ENCODE results near the gene TDRD10. TPM values are rescaled to one million over a fixed set of nuclear protein-coding genes. Genes with fewer than 3 reads are reported as not detected.

TDRD10 gene
- total RNA-seq, 1 experiment from 2014 or later: 0.38 TPM

DNA sequence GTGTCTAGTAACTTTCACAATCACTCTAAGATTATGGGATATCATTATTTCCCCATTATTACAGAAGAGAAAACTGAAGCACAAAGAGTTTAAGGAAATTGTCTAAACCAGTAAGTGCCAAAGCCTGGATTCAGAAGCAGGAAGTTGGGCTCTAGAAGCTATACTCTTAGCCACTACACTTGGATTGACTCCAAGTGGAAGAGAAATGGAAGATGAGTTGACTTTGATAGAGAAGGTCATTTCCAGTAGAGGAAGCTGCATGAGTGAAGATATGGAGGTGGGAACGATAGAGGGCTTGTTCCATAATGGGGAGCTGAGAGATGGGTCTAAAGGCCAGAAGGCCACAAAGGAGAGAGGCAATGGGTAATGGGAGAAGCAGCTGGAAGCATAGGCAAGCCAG, 11.7 kb upstream of the TDRD10 start:
- no peak for DNase-seq
- Histone ChIP-seq H3K27me3 (ENCODE audit: control insufficient read depth, insufficient read depth, low read length) (no peaks in the 10 kb centered on the region; the same call in 1 of the 2 replicates), H3K4me3 (ENCODE audit: insufficient read depth, low read depth, low read length) (no peak overlapping the region), H3K36me3 (replicated peaks; ENCODE audit: control insufficient read depth, insufficient read depth, low read length) (no peaks in the 10 kb centered on the region)

DNA sequence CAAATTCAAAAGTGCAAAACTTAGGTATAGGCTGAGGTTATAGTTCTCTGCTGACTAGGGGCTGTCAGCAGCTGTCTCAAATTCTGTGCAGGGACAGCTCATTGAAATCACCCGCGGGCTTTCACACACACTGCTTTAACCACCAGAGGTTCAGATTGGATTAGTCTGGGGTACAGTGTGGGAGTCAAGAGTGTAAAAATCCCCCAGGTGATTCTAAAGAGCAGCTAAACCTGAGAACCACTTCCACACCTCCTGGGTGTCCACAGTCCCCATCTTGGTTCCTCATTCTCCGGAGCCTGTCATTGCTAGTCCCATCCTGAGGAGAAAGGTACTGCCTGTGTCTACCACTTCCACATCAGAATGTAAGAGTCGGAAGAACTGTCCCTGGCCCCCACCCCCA, 9.9 kb upstream of the TDRD10 start:
- Histone ChIP-seq H3K4me3 (ENCODE audit: insufficient read depth, low read depth, low read length) (no peak overlapping the region), H3K36me3 (replicated peaks; ENCODE audit: control insufficient read depth, insufficient read depth, low read length) (no peaks in the 10 kb centered on the region), H3K27me3 (ENCODE audit: control insufficient read depth, insufficient read depth, low read length) (no peaks in the 10 kb centered on the region; the same call in 1 of the 2 replicates)
- DNase-seq: no peak

DNA sequence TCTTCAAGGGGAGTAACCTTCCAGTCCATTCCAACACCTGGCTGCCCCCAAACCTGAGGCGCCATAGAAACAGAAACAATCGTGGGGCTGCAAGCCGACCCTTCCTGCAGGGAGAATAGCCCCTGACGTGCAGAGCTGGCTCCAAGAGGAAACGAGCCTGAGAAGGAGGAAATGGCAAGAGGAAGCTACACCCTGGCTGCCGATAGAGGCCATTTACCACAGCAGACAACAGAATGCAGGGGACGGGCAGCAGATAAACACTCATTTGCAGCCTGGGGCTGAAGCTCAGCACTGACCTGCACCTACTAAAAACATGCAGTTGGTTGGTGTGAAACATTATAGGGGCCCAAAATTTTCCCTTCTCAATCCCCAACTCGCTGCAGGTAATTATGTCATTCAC, 8.7 kb upstream of the TDRD10 start:
- peak; percentile 37 for DNase-seq
- Histone ChIP-seq H3K36me3 (replicated peaks; ENCODE audit: control insufficient read depth, insufficient read depth, low read length) (no peaks in the 10 kb centered on the region), H3K27me3 (ENCODE audit: control insufficient read depth, insufficient read depth, low read length) (no peaks in the 10 kb centered on the region; the same call in 1 of the 2 replicates), H3K4me3 (ENCODE audit: insufficient read depth, low read depth, low read length) (no peak overlapping the region)

DNA sequence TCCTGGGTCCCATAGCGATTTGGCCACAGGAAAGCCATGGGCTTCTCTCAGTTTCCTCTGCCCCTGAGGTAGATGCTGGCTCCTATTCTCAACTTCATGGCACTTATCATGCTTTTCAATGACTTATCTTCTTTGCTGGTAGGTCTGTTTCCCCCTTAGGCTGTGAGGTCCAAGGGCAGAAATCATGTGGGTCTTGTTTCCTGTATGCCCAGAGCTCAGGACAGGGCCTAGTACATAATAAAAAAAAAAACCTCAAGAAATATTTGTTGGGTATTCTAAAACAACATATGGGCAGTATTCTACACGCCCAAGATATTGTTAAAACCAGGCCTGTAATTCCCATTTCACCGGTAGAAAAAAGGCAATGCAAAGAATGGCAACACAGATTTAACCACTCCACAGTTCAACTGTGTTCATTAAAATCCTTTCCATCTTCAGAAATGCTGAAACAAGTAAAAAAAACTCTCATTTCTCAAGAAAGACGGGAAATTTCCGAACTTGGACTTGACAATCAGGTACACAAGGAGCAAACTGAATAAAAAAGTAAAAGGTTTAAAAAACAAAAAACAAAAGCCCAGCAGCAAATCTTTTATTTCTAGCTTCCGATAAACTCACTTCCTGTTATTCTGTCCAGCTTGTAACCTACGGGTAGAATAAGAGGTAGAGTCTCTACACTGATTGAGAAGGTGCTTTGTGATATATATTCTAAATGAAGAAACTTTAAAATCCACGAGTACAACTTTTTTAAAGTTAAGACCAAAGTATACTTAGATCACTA, 6.3 kb upstream of the TDRD10 start:
- Histone ChIP-seq H3K4me3 (ENCODE audit: insufficient read depth, low read depth, low read length) (no peak overlapping the region), H3K27me3 (ENCODE audit: control insufficient read depth, insufficient read depth, low read length) (peaks cover 18% of the 10 kb centered on the region), H3K36me3 (replicated peaks; ENCODE audit: control insufficient read depth, insufficient read depth, low read length) (no peaks in the 10 kb centered on the region)
- no peak for DNase-seq

DNA sequence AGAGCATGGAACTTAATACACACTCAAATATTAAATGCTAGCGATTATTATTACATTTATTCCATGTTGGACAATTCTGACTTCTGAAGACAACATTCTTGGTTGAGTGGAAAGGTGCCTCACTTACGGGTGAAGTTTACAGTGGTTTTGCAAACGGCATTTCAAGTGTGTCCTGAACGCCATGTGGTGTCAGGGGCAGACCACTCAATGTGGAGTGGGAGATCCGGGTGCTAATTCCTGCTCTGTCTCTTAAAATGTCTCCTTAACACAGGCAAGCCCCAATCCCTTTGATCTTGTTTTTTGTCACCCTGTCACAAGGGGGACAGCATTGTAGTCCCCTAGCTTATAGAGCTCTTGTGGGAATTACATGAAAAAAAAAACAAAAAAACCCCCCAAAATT, 5.6 kb upstream of the TDRD10 start:
- Histone ChIP-seq H3K27me3 (ENCODE audit: control insufficient read depth, insufficient read depth, low read length) (peaks cover 25% of the 10 kb centered on the region), H3K4me3 (ENCODE audit: insufficient read depth, low read depth, low read length) (no peak overlapping the region)
- DNase-seq: no peak

DNA sequence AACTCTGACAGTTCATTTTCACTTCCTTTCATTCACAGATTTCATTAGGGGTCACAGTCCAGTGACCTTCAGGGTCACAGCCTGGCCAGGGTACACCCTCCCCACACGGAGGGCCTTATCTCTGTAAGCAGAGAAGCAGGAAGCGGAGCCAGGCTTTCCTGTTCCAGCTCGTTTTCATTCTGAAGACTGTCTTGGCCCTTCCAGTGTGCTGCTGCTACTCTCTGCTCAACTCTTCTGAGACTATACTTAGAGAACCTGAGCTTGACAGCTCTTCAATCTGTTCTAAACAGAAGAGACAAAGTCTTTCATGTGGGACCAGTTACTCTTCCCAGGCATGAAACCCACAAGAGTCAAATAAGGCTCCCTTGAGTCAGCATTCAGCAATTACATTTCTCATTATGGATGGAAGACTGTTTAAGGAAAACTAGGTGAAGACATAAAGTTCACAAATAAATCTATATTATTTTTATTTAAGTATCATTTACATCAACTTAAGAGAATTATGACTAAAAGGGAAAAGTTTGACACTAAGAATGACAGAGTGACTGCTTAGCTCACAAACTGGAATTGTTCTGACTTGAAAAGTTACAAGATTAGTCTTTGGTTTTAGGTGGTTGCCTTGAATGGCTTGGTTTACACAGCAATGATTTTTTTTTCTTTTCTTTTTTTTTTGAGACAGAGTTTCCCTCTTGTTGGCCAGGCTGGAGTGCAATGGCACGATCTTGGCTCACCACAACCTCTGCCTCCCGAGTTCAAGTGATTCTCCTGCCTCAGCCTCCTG, 4.8 kb upstream of the TDRD10 start:
- H3K4me3 ChIP-seq (ENCODE audit: insufficient read depth, low read depth, low read length): no peak overlapping the region
- no peak for DNase-seq
- H3K27me3 ChIP-seq (ENCODE audit: control insufficient read depth, insufficient read depth, low read length): peaks cover 33% of the 10 kb centered on the region
- H3K36me3 ChIP-seq (replicated peaks; ENCODE audit: control insufficient read depth, insufficient read depth, low read length): no peaks in the 10 kb centered on the region

More for the DNA sequence above, 5.6 kb upstream of the TDRD10 start:
- H3K36me3 ChIP-seq (replicated peaks; ENCODE audit: control insufficient read depth, insufficient read depth, low read length): no peaks in the 10 kb centered on the region

DNA sequence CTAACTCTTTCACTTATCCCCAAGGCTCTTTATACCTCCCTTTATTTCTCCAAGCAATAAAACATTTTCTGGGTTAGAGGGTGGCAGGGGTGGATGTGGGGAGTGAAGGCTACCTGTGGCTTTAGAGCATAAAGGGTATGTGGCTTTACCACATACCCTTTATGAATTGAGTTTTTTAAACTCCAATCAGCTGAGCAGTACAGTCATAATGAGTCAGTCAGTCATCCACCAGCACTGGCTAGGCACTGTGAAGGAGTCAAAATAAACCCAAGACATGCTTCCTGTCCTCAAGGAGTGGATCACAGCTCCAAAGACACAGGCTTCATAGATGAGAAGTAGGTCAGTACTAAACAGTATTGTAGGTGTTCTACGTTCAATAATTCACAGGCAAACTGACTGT, 2.6 kb upstream of the TDRD10 start:
- H3K4me3 ChIP-seq (ENCODE audit: insufficient read depth, low read depth, low read length): no peak overlapping the region
- DNase-seq: no peak
- peaks cover 54% of the 10 kb centered on the region for H3K27me3 ChIP-seq (ENCODE audit: control insufficient read depth, insufficient read depth, low read length)
- H3K36me3 ChIP-seq (replicated peaks; ENCODE audit: control insufficient read depth, insufficient read depth, low read length): no peaks in the 10 kb centered on the region

DNA sequence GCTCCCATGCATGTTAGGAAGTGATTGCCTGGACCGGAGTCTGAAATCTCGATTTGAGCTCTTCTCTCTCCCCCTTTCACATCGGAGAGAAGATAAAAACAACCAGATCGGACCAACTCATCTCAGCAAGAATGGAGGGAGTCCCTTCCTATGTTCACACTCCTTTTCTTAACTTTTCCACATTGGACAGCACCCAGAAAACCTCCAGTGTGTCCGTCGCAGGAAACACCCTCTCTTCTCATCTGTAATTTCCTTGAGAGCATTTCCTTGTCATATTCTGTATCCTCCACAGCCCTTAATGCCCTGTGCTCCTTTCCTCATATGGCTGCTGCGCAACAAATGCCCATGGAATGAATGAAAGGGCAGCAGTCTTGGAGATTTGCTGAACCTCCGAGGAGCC, 1.5 kb upstream of the TDRD10 start:
- H3K36me3 ChIP-seq (replicated peaks; ENCODE audit: control insufficient read depth, insufficient read depth, low read length): no peaks in the 10 kb centered on the region
- H3K4me3 ChIP-seq (ENCODE audit: insufficient read depth, low read depth, low read length): no peak overlapping the region
- no peak for DNase-seq
- peaks cover 62% of the 10 kb centered on the region for H3K27me3 ChIP-seq (ENCODE audit: control insufficient read depth, insufficient read depth, low read length)

DNA sequence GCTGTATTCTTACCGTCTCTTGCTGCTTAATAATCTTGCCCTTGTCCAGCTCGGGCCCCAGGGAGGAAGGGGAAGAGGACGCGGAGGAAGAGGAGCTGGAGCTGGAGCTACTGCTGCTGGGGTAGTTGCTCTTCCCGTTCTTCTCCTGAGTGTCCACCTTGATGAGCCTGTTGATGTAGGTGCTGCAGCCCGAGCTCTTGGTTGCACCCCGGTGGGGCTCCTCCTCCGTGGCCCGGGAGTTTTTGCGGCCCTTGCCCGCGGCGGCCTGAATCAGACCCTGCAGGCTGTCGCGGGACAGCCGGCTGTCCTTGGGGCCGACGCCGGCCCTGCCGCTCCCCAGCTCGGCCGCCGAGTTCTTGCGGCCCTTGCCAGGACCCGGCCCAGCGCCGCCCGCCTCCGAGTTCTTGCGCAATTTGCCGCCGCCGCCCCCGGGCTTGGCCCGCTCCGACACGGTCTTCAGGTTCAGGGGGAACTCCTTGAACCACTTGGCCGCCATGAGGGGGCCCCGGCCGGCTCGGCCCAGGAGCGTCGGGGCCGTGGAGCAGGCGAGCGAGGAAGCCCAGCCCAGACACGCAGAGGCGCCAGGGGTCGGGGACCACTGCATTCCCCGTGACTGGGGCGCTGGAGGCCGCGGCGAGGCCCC, 475 bp upstream of the TDRD10 start:
- DNase-seq: peak; percentile 82
- peaks cover 62% of the 10 kb centered on the region for H3K27me3 ChIP-seq (ENCODE audit: control insufficient read depth, insufficient read depth, low read length)
- H3K4me3 ChIP-seq (ENCODE audit: insufficient read depth, low read depth, low read length): peak overlapping the region; percentile 37
- H3K36me3 ChIP-seq (replicated peaks; ENCODE audit: control insufficient read depth, insufficient read depth, low read length): no peaks in the 10 kb centered on the region

DNA sequence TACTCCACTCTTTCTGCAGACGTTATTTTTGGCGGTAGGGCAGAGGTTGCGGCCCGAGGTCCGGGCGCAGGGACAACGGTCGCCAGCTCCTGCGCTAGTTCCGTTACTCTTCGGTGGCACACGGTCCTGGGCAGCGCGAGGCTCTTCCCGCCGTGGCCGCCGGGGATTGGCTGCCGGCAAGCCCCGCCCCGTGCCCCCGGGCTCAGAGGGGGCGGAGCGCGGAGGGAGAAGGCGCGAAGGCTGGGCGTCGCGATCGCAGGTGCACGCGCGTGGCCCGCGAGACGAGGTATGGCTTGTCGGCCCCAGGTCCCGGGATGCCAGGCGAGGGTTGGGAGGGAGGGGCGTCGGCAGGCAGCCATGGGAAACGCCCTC, 711 bp downstream of the TDRD10 start:
- Histone ChIP-seq H3K4me3 (ENCODE audit: insufficient read depth, low read depth, low read length) (peak overlapping the region; percentile 37), H3K36me3 (replicated peaks; ENCODE audit: control insufficient read depth, insufficient read depth, low read length) (no peaks in the 10 kb centered on the region)

DNA sequence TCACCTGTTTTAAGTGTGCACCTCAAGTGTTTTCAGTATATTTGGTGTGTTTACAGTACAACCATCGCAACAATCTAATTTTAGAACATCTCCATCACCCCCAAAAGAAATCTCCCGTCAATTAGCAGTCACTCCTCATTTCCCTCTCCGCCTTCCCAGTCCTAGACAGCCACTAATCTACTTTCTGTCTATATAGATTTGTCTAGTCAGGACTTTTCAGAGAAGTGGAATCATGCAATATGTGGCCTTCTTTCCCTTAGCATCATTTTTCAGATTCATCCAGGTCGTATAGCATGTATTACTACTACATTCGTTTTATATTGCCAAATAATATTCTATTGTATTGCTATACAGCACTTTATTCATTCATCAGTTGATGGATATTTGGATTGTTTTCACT, 1.9 kb downstream of the TDRD10 start:
- no peaks in the 10 kb centered on the region for H3K36me3 ChIP-seq (replicated peaks; ENCODE audit: control insufficient read depth, insufficient read depth, low read length)
- H3K27me3 ChIP-seq (ENCODE audit: control insufficient read depth, insufficient read depth, low read length): peaks cover 60% of the 10 kb centered on the region
- H3K4me3 ChIP-seq (ENCODE audit: insufficient read depth, low read depth, low read length): no peak overlapping the region
- no peak for DNase-seq

More for the DNA sequence above, 711 bp downstream of the TDRD10 start:
- peaks cover 62% of the 10 kb centered on the region for H3K27me3 ChIP-seq (ENCODE audit: control insufficient read depth, insufficient read depth, low read length)
- peak; percentile 90 for DNase-seq

DNA sequence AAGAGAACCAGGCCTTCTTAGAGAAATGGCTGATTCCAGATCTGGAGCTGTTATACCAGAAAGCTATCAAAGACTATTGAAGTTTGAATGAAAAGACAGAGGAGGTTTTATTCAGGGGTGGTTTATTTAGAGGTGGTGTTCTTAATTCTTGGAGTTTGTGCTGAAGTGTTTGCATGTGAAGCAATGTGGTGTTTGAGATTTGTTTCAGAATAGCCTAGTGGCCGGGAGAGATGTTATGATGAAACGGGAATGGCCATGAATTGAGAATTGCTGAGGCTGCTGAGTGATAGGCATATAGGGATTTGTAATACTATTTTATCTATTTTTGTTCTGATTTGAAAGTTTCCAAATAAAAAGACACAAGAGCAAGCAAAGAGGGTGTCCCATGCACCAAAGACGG, 10.7 kb downstream of the TDRD10 start:
- no peaks in the 10 kb centered on the region; the same call in 1 of the 2 replicates for H3K27me3 ChIP-seq (ENCODE audit: control insufficient read depth, insufficient read depth, low read length)

DNA sequence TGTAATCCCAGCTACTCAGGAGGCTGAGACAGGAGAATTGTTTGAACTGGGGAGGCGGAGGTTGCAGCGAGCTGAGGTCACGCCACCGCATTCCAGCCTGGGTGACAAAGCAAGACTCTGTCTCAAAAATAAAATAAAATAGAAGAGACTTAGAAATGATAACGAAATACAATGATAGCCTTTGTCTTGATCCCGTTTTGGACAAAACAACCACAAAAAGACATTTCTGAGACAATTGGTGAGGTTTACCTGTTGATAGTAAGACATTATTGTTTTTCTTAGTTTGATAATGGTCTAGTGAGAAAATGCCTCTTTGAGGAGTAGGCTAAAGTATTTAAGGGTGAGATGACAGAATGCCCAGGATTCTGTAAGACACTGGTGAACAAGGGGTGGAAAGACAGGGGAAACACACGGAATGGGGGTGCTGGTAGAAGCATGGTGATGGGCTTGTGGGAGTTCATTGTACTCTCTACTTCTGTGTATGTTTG, 12.1 kb downstream of the TDRD10 start:
- no peaks in the 10 kb centered on the region for H3K36me3 ChIP-seq (replicated peaks; ENCODE audit: control insufficient read depth, insufficient read depth, low read length)
- H3K4me3 ChIP-seq (ENCODE audit: insufficient read depth, low read depth, low read length): no peak overlapping the region
- no peak for DNase-seq

More for the DNA sequence above, 10.7 kb downstream of the TDRD10 start:
- Histone ChIP-seq H3K4me3 (ENCODE audit: insufficient read depth, low read depth, low read length) (no peak overlapping the region), H3K36me3 (replicated peaks; ENCODE audit: control insufficient read depth, insufficient read depth, low read length) (no peaks in the 10 kb centered on the region)
- DNase-seq: no peak

DNA sequence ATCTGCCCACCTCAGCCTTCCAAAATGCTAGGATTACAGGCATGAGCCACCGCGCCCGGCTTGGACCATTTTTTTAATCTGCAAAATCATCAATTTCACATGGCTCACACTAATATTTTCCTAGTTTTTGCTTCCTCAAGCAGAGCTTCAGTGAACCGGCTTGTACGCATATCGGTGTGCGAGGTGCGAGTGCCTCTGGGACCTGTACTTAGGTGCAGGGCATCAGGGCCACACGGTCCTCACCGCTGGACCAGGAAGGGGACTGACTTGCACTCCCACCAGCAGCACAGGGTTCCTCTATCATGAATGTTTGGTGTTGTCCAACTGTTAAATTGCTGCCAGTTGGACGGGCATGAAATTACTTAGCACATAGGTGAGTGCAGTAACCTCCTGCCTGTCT, 15.6 kb downstream of the TDRD10 start:
- Histone ChIP-seq H3K36me3 (replicated peaks; ENCODE audit: control insufficient read depth, insufficient read depth, low read length) (no peaks in the 10 kb centered on the region), H3K27me3 (ENCODE audit: control insufficient read depth, insufficient read depth, low read length) (no peaks in the 10 kb centered on the region), H3K4me3 (ENCODE audit: insufficient read depth, low read depth, low read length) (no peak overlapping the region)
- no peak for DNase-seq

More for the DNA sequence above, 12.1 kb downstream of the TDRD10 start:
- H3K27me3 ChIP-seq (ENCODE audit: control insufficient read depth, insufficient read depth, low read length): no peaks in the 10 kb centered on the region; the same call in 1 of the 2 replicates

Data from H7 (cell line).